Measurements from ENCODE around the gene CTNNAL1. TPM values are rescaled to one million over a fixed set of nuclear protein-coding genes. Genes with fewer than 3 reads are reported as not detected.

The CTNNAL1 gene
- total RNA-seq, 2 donors from 2014 or later: 98.9 to 120 TPM

GRCh38 chr9:109002141-109002540 lies 11.2 kb downstream of the CTNNAL1 start:
- Histone ChIP-seq H3K4me1 (peaks cover 0 to 30% of the 10 kb centered on the region in 2 donors), H3K9me3 (peaks cover 0 to 21% of the 10 kb centered on the region in 2 donors), H3K27ac (no peak overlapping the region), H3K27me3 (no peaks in the 10 kb centered on the region), H3K4me3 (no peak overlapping the region), H3K36me3 (no peaks in the 10 kb centered on the region)
- TF ChIP-seq CTCF (IDR thresholded peaks at IDR 0.05): no peak
- DNase-seq (ENCODE audit: low spot score): no peak

- H3K36me3 ChIP-seq: no peaks in the 10 kb centered on the region
- H3K27me3 ChIP-seq: no peaks in the 10 kb centered on the region
- H3K4me1 ChIP-seq: peaks cover 0 to 28% of the 10 kb centered on the region in 2 donors
- no peak for DNase-seq (ENCODE audit: low spot score)
- no peak overlapping the region for H3K4me3 ChIP-seq
- H3K9me3 ChIP-seq: peaks cover 0 to 21% of the 10 kb centered on the region in 2 donors
- no peak overlapping the region for H3K27ac ChIP-seq
- TF ChIP-seq CTCF (IDR thresholded peaks at IDR 0.05): no peak
These were observed 12.0 kb downstream of the CTNNAL1 start for GRCh38 chr9:109001275-109001676.

GRCh38 chr9:108997112-108997511 lies 16.2 kb downstream of the CTNNAL1 start:
- Histone ChIP-seq H3K4me3 (no peak overlapping the region), H3K27ac (peak overlapping the region in 1 of 2 donors; percentile 2), H3K9me3 (peaks cover 0 to under 1% of the 10 kb centered on the region in 2 donors), H3K4me1 (peaks cover 0 to 45% of the 10 kb centered on the region in 2 donors), H3K36me3 (no peaks in the 10 kb centered on the region), H3K27me3 (no peaks in the 10 kb centered on the region)
- TF ChIP-seq CTCF (IDR thresholded peaks at IDR 0.05): no peak
- no peak for DNase-seq (ENCODE audit: low spot score)

- no peak for DNase-seq (ENCODE audit: low spot score)
- H3K27ac ChIP-seq: peak overlapping the region in 1 of 2 donors; percentile 2
- no peaks in the 10 kb centered on the region for H3K36me3 ChIP-seq
- H3K27me3 ChIP-seq: no peaks in the 10 kb centered on the region
- TF ChIP-seq CTCF (IDR thresholded peaks at IDR 0.05): no peak
- peaks cover 0 to 50% of the 10 kb centered on the region in 2 donors for H3K4me1 ChIP-seq
- H3K9me3 ChIP-seq: no peaks in the 10 kb centered on the region
- no peak overlapping the region for H3K4me3 ChIP-seq
These were observed 16.7 kb downstream of the CTNNAL1 start for GRCh38 chr9:108996643-108997042.

GRCh38 chr9:108994695-108995094 lies 18.6 kb downstream of the CTNNAL1 start:
- H3K9me3 ChIP-seq: no peaks in the 10 kb centered on the region
- H3K4me1 ChIP-seq: peaks cover 0 to 61% of the 10 kb centered on the region in 2 donors

More at GRCh38 chr9:108994695-108995094, 18.6 kb downstream of the CTNNAL1 start:
- H3K36me3 ChIP-seq: peaks cover 14% of the 10 kb centered on the region
- no peaks in the 10 kb centered on the region for H3K27me3 ChIP-seq
- no peak for TF ChIP-seq CTCF (IDR thresholded peaks at IDR 0.05)
- no peak overlapping the region for H3K4me3 ChIP-seq
- DNase-seq (ENCODE audit: low spot score): peak; percentile 66
- H3K27ac ChIP-seq: peak overlapping the region; percentile 68 to 78
